MM.1S (cell line): ENCODE data around the gene ZNF691.

Experiments used
- DNase-seq: peaks from one replicate; pipeline ENCODE4 v3.0.0-alpha.2; 2015
- H2AFZ ChIP-seq: fragments of 300-600 bp; sonication (generic); 2 replicates; pipeline ENCODE4 v1.6.0; 2016; ENCODE audit warnings: antibody characterized with exemption, low read length
- H3F3A ChIP-seq: fragments of 300-600 bp; sonication (generic); 2 replicates; pipeline ENCODE4 v1.6.1; 2016; ENCODE audit warnings: mild to moderate bottlenecking, antibody characterized with exemption, low read length, moderate library complexity, mixed read lengths; ENCODE audit not compliant: insufficient read depth
- H3K27ac ChIP-seq: fragments of 300-600 bp; sonication (generic); 2 replicates; pipeline ENCODE4 v1.5.1; 2016; ENCODE audit warnings: mild to moderate bottlenecking, low read length
- H3K27me3 ChIP-seq: fragments of 300-600 bp; sonication (generic); replicated peaks from 2 replicates; pipeline ENCODE4 v1.6.0; 2016; ENCODE audit warnings: low read length; ENCODE audit not compliant: insufficient read depth
- H3K36me3 ChIP-seq: fragments of 300-600 bp; sonication (generic); replicated peaks from 2 replicates; pipeline ENCODE4 v1.6.1; 2016; ENCODE audit warnings: mild to moderate bottlenecking, low read length, mixed read lengths; ENCODE audit not compliant: insufficient read depth
- H3K4me1 ChIP-seq: fragments of 300-600 bp; sonication (generic); 2 replicates; pipeline ENCODE4 v1.6.1; 2016; ENCODE audit warnings: low read length, mixed read lengths
- H3K4me2 ChIP-seq: fragments of 300-600 bp; sonication (generic); 2 replicates; pipeline ENCODE4 v1.6.0; 2016; ENCODE audit warnings: low read depth, low read length
- H3K4me3 ChIP-seq: fragments of 300-600 bp; sonication (generic); 2 replicates; pipeline ENCODE4 v1.5.1; 2016; ENCODE audit warnings: low read length, mixed read lengths
- H3K79me2 ChIP-seq: fragments of 300-600 bp; sonication (generic); 2 replicates; pipeline ENCODE4 v1.6.1; 2016; ENCODE audit warnings: mixed run types, low read length, mixed read lengths
- H3K9ac ChIP-seq: fragments of 300-600 bp; sonication (generic); 2 replicates; pipeline ENCODE4 v1.6.1; 2016; ENCODE audit warnings: low read length, mixed read lengths
- H3K9me2 ChIP-seq: fragments of 300-600 bp; sonication (generic); replicated peaks from 2 replicates; pipeline ENCODE4 v1.6.1; 2016; ENCODE audit warnings: mild to moderate bottlenecking, low read length, mixed read lengths; ENCODE audit not compliant: insufficient read depth
- H3K9me3 ChIP-seq: fragments of 300-600 bp; sonication (generic); replicated peaks from 2 replicates; pipeline ENCODE4 v1.6.1; 2016; ENCODE audit warnings: mild to moderate bottlenecking, low read length, mixed read lengths; ENCODE audit not compliant: insufficient read depth
- H4K20me1 ChIP-seq: fragments of 300-600 bp; sonication (generic); 2 replicates; pipeline ENCODE4 v1.6.1; 2016; ENCODE audit warnings: mild to moderate bottlenecking, low read length, moderate library complexity, mixed read lengths; ENCODE audit not compliant: insufficient read depth
- EZH2 ChIP-seq: fragments of 300-600 bp; sonication (generic); optimal IDR thresholded peaks from 2 replicates; pipeline ENCODE3; 2017; ENCODE audit warnings: low read depth, mild to moderate bottlenecking, antibody characterized with exemption, low read length, mixed read lengths
- EZH2phosphoT487 ChIP-seq: fragments of 300-600 bp; sonication (generic); IDR thresholded peaks from 2 replicates; pipeline ENCODE4 v1.6.1; 2018; ENCODE audit warnings: antibody characterized with exemption, low read length
- TF ChIP-seq, protein P1 (sequence below): fragments of 300-600 bp; sonication (generic); IDR thresholded peaks from 2 replicates; pipeline ENCODE4 v1.5.1; 2016; ENCODE audit warnings: antibody characterized with exemption, low read length, mixed read lengths

ZNF691 gene

GRCh38 chr1:42844592-42845140 is 1.7 kb upstream of the ZNF691 start:
- H3K36me3 ChIP-seq: no peaks in the 10 kb centered on the region
- no peaks in the 10 kb centered on the region for H3K27me3 ChIP-seq
- no peaks in the 10 kb centered on the region for H3K9me3 ChIP-seq
- H3K4me3 ChIP-seq: no peak overlapping the region
- no peak overlapping the region for H3K27ac ChIP-seq
- no peak overlapping the region for H3K4me2 ChIP-seq
- H3F3A ChIP-seq: no peaks in the 10 kb centered on the region
- H3K4me1 ChIP-seq: peaks cover 15% of the 10 kb centered on the region; the same call in 1 of the 2 replicates
- DNase-seq: no peak
- no peaks in the 10 kb centered on the region for H3K9me2 ChIP-seq
- H3K9ac ChIP-seq: no peak overlapping the region
- H4K20me1 ChIP-seq: no peaks in the 10 kb centered on the region
- no peak overlapping the region for H2AFZ ChIP-seq
- peaks cover 17% of the 10 kb centered on the region for H3K79me2 ChIP-seq
- TF ChIP-seq EZH2phosphoT487 (no peak), EZH2 (no peak)
- TF ChIP-seq, protein P1, sequence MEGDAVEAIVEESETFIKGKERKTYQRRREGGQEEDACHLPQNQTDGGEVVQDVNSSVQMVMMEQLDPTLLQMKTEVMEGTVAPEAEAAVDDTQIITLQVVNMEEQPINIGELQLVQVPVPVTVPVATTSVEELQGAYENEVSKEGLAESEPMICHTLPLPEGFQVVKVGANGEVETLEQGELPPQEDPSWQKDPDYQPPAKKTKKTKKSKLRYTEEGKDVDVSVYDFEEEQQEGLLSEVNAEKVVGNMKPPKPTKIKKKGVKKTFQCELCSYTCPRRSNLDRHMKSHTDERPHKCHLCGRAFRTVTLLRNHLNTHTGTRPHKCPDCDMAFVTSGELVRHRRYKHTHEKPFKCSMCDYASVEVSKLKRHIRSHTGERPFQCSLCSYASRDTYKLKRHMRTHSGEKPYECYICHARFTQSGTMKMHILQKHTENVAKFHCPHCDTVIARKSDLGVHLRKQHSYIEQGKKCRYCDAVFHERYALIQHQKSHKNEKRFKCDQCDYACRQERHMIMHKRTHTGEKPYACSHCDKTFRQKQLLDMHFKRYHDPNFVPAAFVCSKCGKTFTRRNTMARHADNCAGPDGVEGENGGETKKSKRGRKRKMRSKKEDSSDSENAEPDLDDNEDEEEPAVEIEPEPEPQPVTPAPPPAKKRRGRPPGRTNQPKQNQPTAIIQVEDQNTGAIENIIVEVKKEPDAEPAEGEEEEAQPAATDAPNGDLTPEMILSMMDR: no peak

DNA sequence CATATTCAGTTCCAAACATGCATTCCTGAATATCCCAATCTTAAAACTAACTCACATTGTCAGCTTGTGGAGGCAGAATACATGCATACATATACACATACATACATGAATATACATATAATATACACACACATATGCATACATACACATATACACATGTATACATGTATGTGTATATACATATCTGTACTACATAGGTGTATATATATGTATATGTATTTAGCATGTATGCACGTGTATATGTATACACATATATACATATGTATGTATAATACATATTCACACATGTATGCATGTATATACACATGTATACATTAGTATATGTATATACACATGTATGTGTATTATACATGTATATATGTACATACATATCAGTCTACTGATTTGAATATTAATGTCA is 1.2 kb upstream of the ZNF691 start:
- Histone ChIP-seq H3K36me3 (no peaks in the 10 kb centered on the region), H3K9me3 (no peaks in the 10 kb centered on the region), H2AFZ (no peak overlapping the region), H3F3A (no peaks in the 10 kb centered on the region), H3K27me3 (no peaks in the 10 kb centered on the region), H3K27ac (no peak overlapping the region), H3K9ac (no peak overlapping the region), H3K79me2 (peaks cover 17% of the 10 kb centered on the region), H4K20me1 (no peaks in the 10 kb centered on the region), H3K4me3 (no peak overlapping the region), H3K9me2 (no peaks in the 10 kb centered on the region), H3K4me1 (peaks cover 15% of the 10 kb centered on the region; the same call in 1 of the 2 replicates), H3K4me2 (no peak overlapping the region)
- no peak for TF ChIP-seq EZH2
- no peak for TF ChIP-seq EZH2phosphoT487
- TF ChIP-seq, protein P1: no peak
- no peak for DNase-seq

- peak overlapping the region; percentile 99 for H3K4me3 ChIP-seq
- no peaks in the 10 kb centered on the region for H3F3A ChIP-seq
- H2AFZ ChIP-seq: peak overlapping the region; percentile 92
- H3K9me3 ChIP-seq: no peaks in the 10 kb centered on the region
- DNase-seq: no peak
- TF ChIP-seq, protein P1: no peak
- TF ChIP-seq EZH2phosphoT487: no peak
- no peak for TF ChIP-seq EZH2
- H3K36me3 ChIP-seq: no peaks in the 10 kb centered on the region
- H3K9ac ChIP-seq: peak overlapping the region; percentile 11; the same call in 1 of the 2 replicates
- no peak overlapping the region for H3K27ac ChIP-seq
- no peaks in the 10 kb centered on the region for H3K27me3 ChIP-seq
- H4K20me1 ChIP-seq: no peaks in the 10 kb centered on the region
- peaks cover 15% of the 10 kb centered on the region; the same call in 1 of the 2 replicates for H3K4me1 ChIP-seq
- peaks cover 17% of the 10 kb centered on the region for H3K79me2 ChIP-seq
- no peaks in the 10 kb centered on the region for H3K9me2 ChIP-seq
- peak overlapping the region; percentile 90 for H3K4me2 ChIP-seq
Measured at GRCh38 chr1:42845866-42846256, 552 bp upstream of the ZNF691 start.
